CD4-positive, alpha-beta T cell treated with Interleukin-6 at 100 ng/mL for 8 hours (primary cell): ENCODE results near the gene TLR7.

Source experiments
- DNase-seq: peaks from one replicate; pipeline ENCODE4 v3.0.0-alpha.2; 2020; ENCODE audit warnings: mixed read lengths, low spot score

TLR7 gene

GRCh38 chrX:12891171-12891570 is 24.3 kb downstream of the TLR7 start:
- DNase-seq, result no peak

GRCh38 chrX:12891915-12892506 is 25.1 kb downstream of the TLR7 start:
- DNase-seq, result no peak

GRCh38 chrX:12892716-12893115 is 25.8 kb downstream of the TLR7 start:
- no peak for DNase-seq

GRCh38 chrX:12894074-12895030 is 27.5 kb downstream of the TLR7 start:
- peak; percentile 21 for DNase-seq

GRCh38 chrX:12895866-12896265 is 29.0 kb downstream of the TLR7 start:
- no peak for DNase-seq

- DNase-seq, result no peak
These were observed 30.1 kb downstream of the TLR7 start for GRCh38 chrX:12896935-12897334.

- DNase-seq, result no peak
These were observed 31.2 kb downstream of the TLR7 start for GRCh38 chrX:12898073-12898472.

- no peak for DNase-seq
These were observed 32.6 kb downstream of the TLR7 start for GRCh38 chrX:12899506-12899905.

GRCh38 chrX:12901486-12901885 is 34.6 kb downstream of the TLR7 start:
- peak; percentile 64 for DNase-seq

- no peak for DNase-seq
These were observed 36.8 kb downstream of the TLR7 start for GRCh38 chrX:12903646-12904045.

GRCh38 chrX:12906046-12906761 is 39.3 kb downstream of the TLR7 start, which contains the start of gene TLR8:
Gene TLR8, plus strand, starts transcription at chrX:12906620. Its CDS starts 87 bp downstream, at chrX:12906707.
- no peak for DNase-seq

- no peak for DNase-seq
These were observed 43.7 kb downstream of the TLR7 start for GRCh38 chrX:12910423-12911121.

- DNase-seq, result no peak
These were observed 44.2 kb downstream of the TLR7 start for GRCh38 chrX:12911122-12911470.

GRCh38 chrX:12912791-12913482 is 46.1 kb downstream of the TLR7 start:
- DNase-seq, result no peak

GRCh38 chrX:12917753-12918152 is 50.9 kb downstream of the TLR7 start:
- no peak for DNase-seq

- no peak for DNase-seq
These were observed 52.2 kb downstream of the TLR7 start for GRCh38 chrX:12919051-12919450.

GRCh38 chrX:12919620-12920019 is 52.7 kb downstream of the TLR7 start:
- DNase-seq, result no peak

- DNase-seq, result no peak
These were observed 54.1 kb downstream of the TLR7 start for GRCh38 chrX:12920990-12921389.

GRCh38 chrX:12921886-12922598 is 55.2 kb downstream of the TLR7 start:
- no peak for DNase-seq

GRCh38 chrX:12922599-12922919 is 55.7 kb downstream of the TLR7 start:
- no peak for DNase-seq

- DNase-seq, result no peak
These were observed 62.8 kb downstream of the TLR7 start for GRCh38 chrX:12929701-12930100.
